Bronchial epithelial cell (primary cell): ENCODE data around the gene TNFSF18. TPM values are rescaled to one million over a fixed set of nuclear protein-coding genes. Genes with fewer than 3 reads are reported as not detected.

ENCODE experiments used
- DNase-seq: peaks from one replicate; pipeline ENCODE4 v3.0.0-alpha.2; 2010; ENCODE audit warnings: low read depth
- FAIRE-seq: peaks from 2 replicates; lab custom pipeline; 2011; peaks lifted over from hg19 to GRCh38; lab: Jason Lieb, UNC
- H3K27me3 ChIP-seq: 2 replicates; pipeline ENCODE4 v1.5.1; 2011; ENCODE audit warnings: low read length; ENCODE audit not compliant: control insufficient read depth, insufficient read depth
- H3K36me3 ChIP-seq: 2 replicates; pipeline ENCODE4 v1.5.1; 2011; ENCODE audit warnings: low read length; ENCODE audit not compliant: control insufficient read depth, insufficient read depth
- H3K4me3 ChIP-seq: 2 replicates; pipeline ENCODE4 v1.5.1; 2011; ENCODE audit warnings: mild to moderate bottlenecking, low read depth, low read length, control low read depth
- total RNA-seq: library from RNA; depleted of rRNA; stranded (reverse); fragments of >200 nt; gene quantifications from 2 replicates; pipeline ENCODE4 v1.2.1, GENCODE V29; 2014
- TF ChIP-seq, protein P1 (sequence below): IDR thresholded peaks from 2 replicates; pipeline ENCODE4 v1.5.1; 2011; ENCODE audit warnings: mild to moderate bottlenecking, moderate library complexity, low read length, control low read depth, inconsistent platforms; ENCODE audit not compliant: insufficient read depth, severe bottlenecking

TNFSF18 gene, protein sequence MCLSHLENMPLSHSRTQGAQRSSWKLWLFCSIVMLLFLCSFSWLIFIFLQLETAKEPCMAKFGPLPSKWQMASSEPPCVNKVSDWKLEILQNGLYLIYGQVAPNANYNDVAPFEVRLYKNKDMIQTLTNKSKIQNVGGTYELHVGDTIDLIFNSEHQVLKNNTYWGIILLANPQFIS
- total RNA-seq: not detected in 2 replicates

DNA sequence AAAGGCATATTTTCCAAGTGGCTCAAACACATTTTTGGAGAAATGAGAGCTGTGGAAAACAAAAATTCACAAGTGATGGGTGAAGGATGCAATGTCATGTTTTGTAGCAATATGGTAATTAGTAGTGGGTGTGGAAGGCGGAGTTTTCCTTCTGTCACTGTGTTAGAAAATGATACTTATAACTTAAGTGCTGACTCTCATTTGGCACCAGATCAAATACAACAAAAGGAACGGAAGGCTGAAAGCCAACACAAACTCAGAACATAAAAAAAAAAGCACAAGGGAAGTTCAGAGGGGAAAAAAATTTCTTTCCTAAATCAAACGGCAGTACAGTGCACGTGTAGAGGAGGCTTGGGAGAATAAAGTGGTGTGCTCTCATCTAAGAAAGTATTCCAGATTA lies at the start of gene TNFSF18:
TSS of gene TNFSF18 (minus strand) at position 77 of the 400 bp plus-strand sequence. CDS start at position 32, 45 bp downstream.
- Histone ChIP-seq H3K36me3 (no peaks in the 10 kb centered on the region), H3K4me3 (no peak within 1 kb of the TSS), H3K27me3 (no peaks in the 10 kb centered on the region)
- TF ChIP-seq, protein P1, sequence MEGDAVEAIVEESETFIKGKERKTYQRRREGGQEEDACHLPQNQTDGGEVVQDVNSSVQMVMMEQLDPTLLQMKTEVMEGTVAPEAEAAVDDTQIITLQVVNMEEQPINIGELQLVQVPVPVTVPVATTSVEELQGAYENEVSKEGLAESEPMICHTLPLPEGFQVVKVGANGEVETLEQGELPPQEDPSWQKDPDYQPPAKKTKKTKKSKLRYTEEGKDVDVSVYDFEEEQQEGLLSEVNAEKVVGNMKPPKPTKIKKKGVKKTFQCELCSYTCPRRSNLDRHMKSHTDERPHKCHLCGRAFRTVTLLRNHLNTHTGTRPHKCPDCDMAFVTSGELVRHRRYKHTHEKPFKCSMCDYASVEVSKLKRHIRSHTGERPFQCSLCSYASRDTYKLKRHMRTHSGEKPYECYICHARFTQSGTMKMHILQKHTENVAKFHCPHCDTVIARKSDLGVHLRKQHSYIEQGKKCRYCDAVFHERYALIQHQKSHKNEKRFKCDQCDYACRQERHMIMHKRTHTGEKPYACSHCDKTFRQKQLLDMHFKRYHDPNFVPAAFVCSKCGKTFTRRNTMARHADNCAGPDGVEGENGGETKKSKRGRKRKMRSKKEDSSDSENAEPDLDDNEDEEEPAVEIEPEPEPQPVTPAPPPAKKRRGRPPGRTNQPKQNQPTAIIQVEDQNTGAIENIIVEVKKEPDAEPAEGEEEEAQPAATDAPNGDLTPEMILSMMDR: no peak
- DNase-seq (peak; percentile 80), FAIRE-seq (no peak)

DNA sequence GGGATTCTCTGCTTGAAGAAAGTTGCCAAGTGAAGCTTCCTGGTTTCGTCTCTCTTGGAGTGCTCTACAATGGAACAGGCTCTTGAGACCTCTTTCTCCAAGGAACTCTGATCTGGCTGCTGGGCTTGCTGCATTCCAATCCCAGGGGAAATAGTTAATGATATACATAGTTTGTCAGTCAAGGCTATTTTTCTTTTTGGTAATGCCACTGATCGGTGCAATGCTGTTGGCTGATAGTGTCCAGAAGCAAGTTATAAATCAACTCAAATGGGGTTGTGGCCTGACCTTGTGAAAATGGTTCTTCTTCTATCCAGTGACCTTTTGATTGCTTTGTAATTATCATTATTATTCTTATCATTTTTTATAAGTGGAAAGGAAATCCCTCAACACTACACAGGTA lies 48.4 kb upstream of the TNFSF18 start:
- DNase-seq (no peak), FAIRE-seq (no peak)
- TF ChIP-seq, protein P1: no peak
- Histone ChIP-seq H3K36me3 (no peaks in the 10 kb centered on the region), H3K4me3 (no peak overlapping the region), H3K27me3 (no peaks in the 10 kb centered on the region)

DNA sequence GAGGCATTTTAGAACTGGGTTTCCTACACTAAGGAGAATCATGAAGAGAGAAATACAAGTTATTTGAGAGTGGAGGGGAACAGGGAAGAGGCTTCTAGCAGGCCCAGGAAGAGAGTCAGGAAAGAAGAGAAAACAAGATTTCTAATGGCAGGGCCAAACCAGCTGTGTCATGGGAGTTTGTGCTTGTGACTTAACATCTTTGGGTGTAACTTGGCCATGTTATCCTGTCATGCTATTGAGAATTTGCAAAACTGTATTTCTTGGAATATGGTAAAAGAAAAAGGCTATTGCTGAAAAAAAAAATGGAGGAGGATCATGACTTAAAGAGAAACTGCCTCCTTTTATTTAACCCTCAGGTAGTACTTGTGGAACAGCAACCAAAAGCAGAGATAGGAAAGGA lies 47.4 kb upstream of the TNFSF18 start:
- Histone ChIP-seq H3K27me3 (no peaks in the 10 kb centered on the region), H3K36me3 (no peaks in the 10 kb centered on the region), H3K4me3 (no peak overlapping the region)
- FAIRE-seq: no peak
- TF ChIP-seq, protein P1: no peak
- no peak for DNase-seq

DNA sequence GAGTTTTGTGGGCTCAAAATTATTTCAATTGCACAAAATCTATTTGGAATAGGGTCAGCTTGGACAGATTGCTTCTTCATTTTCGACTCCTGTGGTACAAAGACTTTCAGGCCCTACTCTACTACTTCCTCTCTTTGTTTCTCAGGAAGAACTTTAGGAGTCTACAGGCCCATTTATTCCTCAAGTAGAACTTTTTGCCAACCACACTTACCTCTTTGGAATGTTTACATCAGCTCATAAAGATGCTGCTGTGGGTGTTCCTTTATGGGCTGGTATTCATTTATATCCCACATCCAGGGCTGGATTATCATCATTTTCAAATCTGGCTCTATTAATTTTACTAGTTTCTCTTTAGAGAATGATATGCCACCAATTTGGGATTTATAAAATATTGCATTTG lies 46.3 kb upstream of the TNFSF18 start:
- FAIRE-seq: no peak
- H3K27me3 ChIP-seq: no peaks in the 10 kb centered on the region
- no peak overlapping the region for H3K4me3 ChIP-seq
- DNase-seq: no peak
- H3K36me3 ChIP-seq: no peaks in the 10 kb centered on the region
- TF ChIP-seq, protein P1: no peak

DNA sequence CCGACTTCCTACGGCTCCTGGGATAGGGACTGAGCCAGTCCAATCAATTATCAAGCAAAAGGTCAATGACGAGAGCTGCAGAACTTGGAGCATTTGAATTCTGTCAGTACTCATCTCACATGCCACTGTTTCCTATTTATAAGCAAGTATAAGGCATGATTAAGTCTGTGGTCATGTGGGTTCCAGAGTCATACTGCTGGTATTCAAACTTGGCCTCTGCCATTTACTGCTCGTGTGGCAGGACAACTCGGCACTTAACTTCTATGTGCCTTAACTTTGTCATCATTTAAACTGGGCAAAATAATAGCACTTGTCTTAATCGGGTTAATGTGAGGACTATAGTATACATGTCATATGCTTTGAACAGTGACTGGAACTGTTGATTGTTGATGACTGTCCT lies 44.9 kb upstream of the TNFSF18 start:
- DNase-seq (peak; percentile 80), FAIRE-seq (no peak)
- H3K36me3 ChIP-seq: no peaks in the 10 kb centered on the region
- no peak overlapping the region for H3K4me3 ChIP-seq
- H3K27me3 ChIP-seq: no peaks in the 10 kb centered on the region
- TF ChIP-seq, protein P1: no peak

DNA sequence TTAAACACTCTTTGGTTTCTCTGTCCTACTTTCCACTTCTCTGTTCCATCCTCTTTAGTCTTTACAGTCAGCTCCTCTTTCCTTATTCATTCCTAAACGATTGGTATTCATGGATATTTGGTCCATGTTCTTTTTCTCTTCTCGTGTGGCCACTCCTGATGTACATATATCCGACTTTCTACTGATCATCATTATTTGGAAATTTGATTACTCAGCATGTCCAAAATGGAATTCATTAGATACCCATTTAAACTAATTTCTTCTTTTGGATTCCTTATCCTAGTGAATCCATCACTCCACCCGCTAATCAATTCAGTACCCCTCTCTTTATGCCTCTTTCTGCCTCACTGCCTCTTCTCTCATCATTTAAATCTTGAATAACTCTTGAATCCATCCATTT lies 43.8 kb upstream of the TNFSF18 start:
- DNase-seq (no peak), FAIRE-seq (peak; percentile 52)
- TF ChIP-seq, protein P1: no peak
- no peaks in the 10 kb centered on the region for H3K36me3 ChIP-seq
- H3K27me3 ChIP-seq: no peaks in the 10 kb centered on the region
- no peak overlapping the region for H3K4me3 ChIP-seq
